Osteocyte (in vitro differentiated cells): ENCODE results near the gene DIPK1B. TPM values are rescaled to one million over a fixed set of nuclear protein-coding genes. Genes with fewer than 3 reads are reported as not detected.
"Not testable (repeated sequence)": the region's sequence is repeated elsewhere in the genome, so short reads cannot be mapped to it uniquely, and the experiment has no call there.

Source experiments
- DNase-seq: peaks from one replicate; pipeline ENCODE4 v3.0.0; 2021; ENCODE audit warnings: mixed read lengths; ENCODE audit not compliant: unreplicated experiment; ENCODE audit errors: extremely low spot score
- H3K27ac Mint-ChIP-seq: one replicate; pipeline ENCODE4 v1.8.0; 2021; ENCODE audit warnings: mild to moderate bottlenecking, mixed read lengths; ENCODE audit not compliant: unreplicated experiment
- H3K27me3 Mint-ChIP-seq: one replicate; pipeline ENCODE4 v1.8.0; 2021; ENCODE audit warnings: mixed read lengths; ENCODE audit not compliant: unreplicated experiment
- H3K36me3 Mint-ChIP-seq: one replicate; pipeline ENCODE4 v1.8.0; 2021; ENCODE audit warnings: mixed read lengths; ENCODE audit not compliant: unreplicated experiment
- H3K4me1 Mint-ChIP-seq: one replicate; pipeline ENCODE4 v1.8.0; 2021; ENCODE audit warnings: mixed read lengths; ENCODE audit not compliant: unreplicated experiment
- H3K4me3 Mint-ChIP-seq: one replicate; pipeline ENCODE4 v1.8.0; 2021; ENCODE audit warnings: mild to moderate bottlenecking, moderate library complexity, mixed read lengths; ENCODE audit not compliant: unreplicated experiment
- H3K9me3 Mint-ChIP-seq: one replicate; pipeline ENCODE4 v1.8.0; 2021; ENCODE audit warnings: mixed read lengths; ENCODE audit not compliant: unreplicated experiment
- CTCF ChIP-seq: fragments of 200-600 bp; sonication (generic); IDR thresholded peaks from 2 replicates; pipeline ENCODE4 v1.5.0; 2021; ENCODE audit warnings: antibody characterized with exemption, mild to moderate bottlenecking, moderate library complexity
- total RNA-seq: library from RNA; stranded (reverse); gene quantifications from 2 replicates; pipeline ENCODE4 v1.2.1, GENCODE V29; 2021

Gene DIPK1B
- total RNA-seq, 1 donor from 2014 or later = 11.4 TPM

GRCh38 chr9:136765041-136765440 lies 52.7 kb downstream of the DIPK1B start:
- no peak for DNase-seq
- Mint-ChIP-seq H3K9me3 (no peaks in the 10 kb centered on the region), H3K27ac (no peak overlapping the region), H3K4me1 (peaks cover 3% of the 10 kb centered on the region), H3K36me3 (no peaks in the 10 kb centered on the region), H3K27me3 (peaks cover 6% of the 10 kb centered on the region), H3K4me3 (no peak overlapping the region)
- TF ChIP-seq CTCF = no peak

- H3K4me3 Mint-ChIP-seq, DNase-seq, H3K27me3 Mint-ChIP-seq, H3K27ac Mint-ChIP-seq, H3K36me3 Mint-ChIP-seq, H3K4me1 Mint-ChIP-seq, H3K9me3 Mint-ChIP-seq: not testable (repeated sequence)
These were observed 53.5 kb downstream of the DIPK1B start for GRCh38 chr9:136765745-136766409.

GRCh38 chr9:136766410-136767120 lies 54.2 kb downstream of the DIPK1B start:
- peak; percentile 62 for TF ChIP-seq CTCF
- not testable (repeated sequence) for H3K27me3 Mint-ChIP-seq, DNase-seq, H3K4me1 Mint-ChIP-seq, H3K36me3 Mint-ChIP-seq, H3K4me3 Mint-ChIP-seq, H3K9me3 Mint-ChIP-seq, H3K27ac Mint-ChIP-seq

GRCh38 chr9:136769710-136770191 lies 57.4 kb downstream of the DIPK1B start:
- no peaks in the 10 kb centered on the region for H3K36me3 Mint-ChIP-seq
- DNase-seq = no peak
- peak; percentile 50 for TF ChIP-seq CTCF
- no peak overlapping the region for H3K27ac Mint-ChIP-seq
- peaks cover 4% of the 10 kb centered on the region for H3K9me3 Mint-ChIP-seq
- H3K4me3 Mint-ChIP-seq = no peak overlapping the region
- H3K27me3 Mint-ChIP-seq = peaks cover 6% of the 10 kb centered on the region
- peaks cover 3% of the 10 kb centered on the region for H3K4me1 Mint-ChIP-seq

- no peak for TF ChIP-seq CTCF
- H3K9me3 Mint-ChIP-seq = peaks cover 4% of the 10 kb centered on the region
- no peak overlapping the region for H3K4me3 Mint-ChIP-seq
- no peak overlapping the region for H3K27ac Mint-ChIP-seq
- peaks cover 1% of the 10 kb centered on the region for H3K4me1 Mint-ChIP-seq
- DNase-seq = no peak
- peaks cover 11% of the 10 kb centered on the region for H3K27me3 Mint-ChIP-seq
- H3K36me3 Mint-ChIP-seq = no peaks in the 10 kb centered on the region
These were observed 59.6 kb downstream of the DIPK1B start for GRCh38 chr9:136771907-136772415.
